Mesenchymal stem cell (in vitro differentiated cells and primary cell): Measurements from ENCODE around the gene NFASC.

Experiments used
- DNase-seq: peaks from one replicate; pipeline ENCODE4 v3.0.0-alpha.2; 2013
- H2AFZ ChIP-seq: one replicate; pipeline ENCODE4 v1.6.1; 2013; ENCODE audit warnings: low read depth, mild to moderate bottlenecking, control low read depth, inconsistent platforms, low read length, moderate library complexity
- H2AK5ac ChIP-seq: 2 replicates; pipeline ENCODE4 v1.6.1; 2013; ENCODE audit warnings: low read length, moderate library complexity, mild to moderate bottlenecking, inconsistent platforms; ENCODE audit not compliant: severe bottlenecking
- H2BK120ac ChIP-seq: one replicate; pipeline ENCODE4 v1.6.1; 2013; ENCODE audit warnings: low read depth, mild to moderate bottlenecking, inconsistent platforms, low read length, moderate library complexity
- H2BK12ac ChIP-seq, 2 experiments: one replicate each; pipeline ENCODE4 v1.6.1; 2013; ENCODE audit warnings: inconsistent platforms in 2 of 2, low read length in 2 of 2, mild to moderate bottlenecking in 2 of 2, moderate library complexity in 2 of 2, control low read depth in 1 of 2
- H2BK15ac ChIP-seq: one replicate; pipeline ENCODE4 v1.6.1; 2013; ENCODE audit warnings: mild to moderate bottlenecking, low read depth, inconsistent platforms; ENCODE audit not compliant: poor library complexity, severe bottlenecking
- H2BK5ac ChIP-seq: 2 replicates; pipeline ENCODE4 v1.6.1; 2013; ENCODE audit warnings: low read depth, mild to moderate bottlenecking, low read length, control low read depth, inconsistent platforms; ENCODE audit not compliant: poor library complexity, severe bottlenecking
- H3K14ac ChIP-seq, 2 experiments: one replicate each; pipeline ENCODE4 v1.6.1; 2013; ENCODE audit warnings: inconsistent platforms in 2 of 2, low read length in 2 of 2, control low read depth in 1 of 2, mild to moderate bottlenecking in 1 of 2, moderate library complexity in 1 of 2
- H3K18ac ChIP-seq, 2 experiments: one replicate each; pipeline ENCODE4 v1.6.1; 2013; ENCODE audit warnings: inconsistent platforms in 2 of 2, low read length in 2 of 2, control low read depth in 1 of 2, low read depth in 1 of 2, mild to moderate bottlenecking in 1 of 2
- H3K23ac ChIP-seq, 2 experiments: one replicate each; pipeline ENCODE4 v1.6.1; 2013; ENCODE audit warnings: inconsistent platforms in 2 of 2, low read length in 2 of 2, mild to moderate bottlenecking in 2 of 2, moderate library complexity in 2 of 2, control low read depth in 1 of 2
- H3K27ac ChIP-seq: 2 replicates; pipeline ENCODE4 v1.5.1; 2013; ENCODE audit warnings: mild to moderate bottlenecking, moderate library complexity, low read length, control low read depth, inconsistent platforms; ENCODE audit not compliant: poor library complexity, severe bottlenecking
- H3K27me3 ChIP-seq, 2 experiments: 2 replicates each; pipeline versions ENCODE4 v1.6.1 to v1.7.0; 2013; ENCODE audit warnings: low read length in 2 of 2, mild to moderate bottlenecking in 2 of 2, moderate library complexity in 2 of 2, control low read depth in 1 of 2, inconsistent platforms in 1 of 2; ENCODE audit not compliant: control insufficient read depth in 1 of 2, insufficient read depth in 1 of 2
- H3K36me3 ChIP-seq, 2 experiments: 2 replicates each; pipeline versions ENCODE4 v1.6.1 to v1.7.0; 2013; ENCODE audit warnings: low read length in 2 of 2, control low read depth in 1 of 2, inconsistent platforms in 1 of 2, low read depth in 1 of 2, mild to moderate bottlenecking in 1 of 2; ENCODE audit not compliant: insufficient read depth in 2 of 2, control insufficient read depth in 1 of 2
- H3K4ac ChIP-seq, 2 experiments: one replicate each; pipeline ENCODE4 v1.6.1; 2013; ENCODE audit warnings: inconsistent platforms in 2 of 2, low read length in 2 of 2, mild to moderate bottlenecking in 2 of 2, moderate library complexity in 2 of 2, control low read depth in 1 of 2, low read depth in 1 of 2
- H3K4me1 ChIP-seq: 2 replicates; pipeline ENCODE4 v1.6.1; 2013; ENCODE audit warnings: low read depth, low read length, control low read depth; ENCODE audit not compliant: control insufficient read depth, insufficient read depth
- H3K4me2 ChIP-seq: 2 replicates; pipeline ENCODE4 v1.6.1; 2013; ENCODE audit warnings: low read length, mild to moderate bottlenecking, inconsistent platforms; ENCODE audit not compliant: poor library complexity, severe bottlenecking
- H3K4me3 ChIP-seq, 2 experiments: 2 replicates each; pipeline versions ENCODE4 v1.5.1 to v1.7.0; 2013; ENCODE audit warnings: low read length in 2 of 2, mild to moderate bottlenecking in 2 of 2, control low read depth in 1 of 2, low read depth in 1 of 2; ENCODE audit not compliant: insufficient read depth in 1 of 2
- H3K79me1 ChIP-seq: replicated peaks from 2 replicates; pipeline ENCODE4 v1.6.1; 2013; ENCODE audit warnings: mild to moderate bottlenecking, control low read depth, low read length, inconsistent platforms; ENCODE audit not compliant: poor library complexity, severe bottlenecking
- H3K9ac ChIP-seq: 2 replicates; pipeline ENCODE4 v1.7.0; 2013; ENCODE audit warnings: mild to moderate bottlenecking, low read length, moderate library complexity
- H3K9me3 ChIP-seq: 2 replicates; pipeline ENCODE4 v1.7.0; 2013; ENCODE audit warnings: mild to moderate bottlenecking, low read length; ENCODE audit not compliant: control insufficient read depth
- H4K8ac ChIP-seq: one replicate; pipeline ENCODE4 v1.6.1; 2013; ENCODE audit warnings: inconsistent platforms, mild to moderate bottlenecking, low read length, moderate library complexity
- H4K91ac ChIP-seq: one replicate; pipeline ENCODE4 v1.6.1; 2013; ENCODE audit warnings: mild to moderate bottlenecking, low read length, inconsistent platforms
- WGBS: methylation state at CpG from one replicate; pipeline ENCODE4 v1.1.7; 2013; ENCODE audit warnings: mixed read lengths; 5-methylcytosine and 5-hydroxymethylcytosine counted together

NFASC gene

GRCh38 chr1:204921855-204922516 lies 51.3 kb downstream of the NFASC start:
- no peak overlapping the region for H3K18ac ChIP-seq
- H3K79me1 ChIP-seq: no peaks in the 10 kb centered on the region
- H3K23ac ChIP-seq: no peak overlapping the region
- no peak overlapping the region for H3K9ac ChIP-seq
- WGBS: 80% methylated on average over 13 of the region's 15 CpGs
- H2AFZ ChIP-seq: no peak overlapping the region
- no peak overlapping the region for H4K91ac ChIP-seq
- no peak overlapping the region for H2BK15ac ChIP-seq
- no peak overlapping the region for H2AK5ac ChIP-seq
- H3K4ac ChIP-seq: no peak overlapping the region
- no peak overlapping the region for H3K27ac ChIP-seq
- H3K27me3 ChIP-seq: peaks cover 0 to 39% of the 10 kb centered on the region in 2 experiments
- peaks cover 0 to 27% of the 10 kb centered on the region in 2 experiments for H3K36me3 ChIP-seq
- H2BK5ac ChIP-seq: no peak overlapping the region
- H2BK120ac ChIP-seq: no peak overlapping the region
- H3K4me1 ChIP-seq: peaks cover 4% of the 10 kb centered on the region
- no peak for DNase-seq
- H3K9me3 ChIP-seq: no peaks in the 10 kb centered on the region
- no peak overlapping the region for H3K14ac ChIP-seq
- no peak overlapping the region for H4K8ac ChIP-seq
- no peak overlapping the region for H2BK12ac ChIP-seq
- no peak overlapping the region for H3K4me2 ChIP-seq
- no peak overlapping the region for H3K4me3 ChIP-seq

GRCh38 chr1:204923201-204923600 lies 52.5 kb downstream of the NFASC start:
- no peak overlapping the region for H3K23ac ChIP-seq
- H3K4ac ChIP-seq: no peak overlapping the region
- no peak overlapping the region for H2AK5ac ChIP-seq
- H4K8ac ChIP-seq: no peak overlapping the region
- H3K27ac ChIP-seq: no peak overlapping the region
- H2AFZ ChIP-seq: no peak overlapping the region
- no peaks in the 10 kb centered on the region for H3K9me3 ChIP-seq
- WGBS: 38% methylated on average over 10 of the region's 10 CpGs
- H3K79me1 ChIP-seq: no peaks in the 10 kb centered on the region
- H2BK15ac ChIP-seq: no peak overlapping the region
- H3K14ac ChIP-seq: no peak overlapping the region
- no peak overlapping the region for H2BK12ac ChIP-seq
- DNase-seq: no peak
- H3K4me3 ChIP-seq: no peak overlapping the region
- H3K27me3 ChIP-seq: peaks cover 0 to 46% of the 10 kb centered on the region in 2 experiments
- no peak overlapping the region for H3K18ac ChIP-seq
- H2BK120ac ChIP-seq: no peak overlapping the region
- H2BK5ac ChIP-seq: no peak overlapping the region
- no peak overlapping the region for H4K91ac ChIP-seq
- peaks cover 0 to 34% of the 10 kb centered on the region in 2 experiments for H3K36me3 ChIP-seq
- H3K4me2 ChIP-seq: no peak overlapping the region
- H3K9ac ChIP-seq: no peak overlapping the region
- peaks cover 4% of the 10 kb centered on the region for H3K4me1 ChIP-seq

GRCh38 chr1:204923626-204924012 lies 53.0 kb downstream of the NFASC start:
- Histone ChIP-seq H3K4me3 (no peak overlapping the region), H3K18ac (no peak overlapping the region), H2AFZ (no peak overlapping the region), H3K4me2 (no peak overlapping the region), H4K91ac (no peak overlapping the region), H2BK12ac (no peak overlapping the region), H3K9ac (no peak overlapping the region), H3K27me3 (peaks cover 0 to 49% of the 10 kb centered on the region in 2 experiments), H2BK5ac (no peak overlapping the region), H4K8ac (no peak overlapping the region), H2AK5ac (no peak overlapping the region), H3K23ac (no peak overlapping the region), H2BK120ac (no peak overlapping the region), H3K27ac (no peak overlapping the region), H2BK15ac (no peak overlapping the region), H3K4me1 (peaks cover 4% of the 10 kb centered on the region), H3K79me1 (no peaks in the 10 kb centered on the region), H3K36me3 (peaks cover 0 to 36% of the 10 kb centered on the region in 2 experiments), H3K9me3 (no peaks in the 10 kb centered on the region), H3K14ac (no peak overlapping the region), H3K4ac (no peak overlapping the region)
- no peak for DNase-seq
- 63% methylated on average over 4 of the region's 4 CpGs for WGBS

- Histone ChIP-seq H3K4ac (no peak overlapping the region), H3K27ac (no peak overlapping the region), H3K79me1 (no peaks in the 10 kb centered on the region), H3K27me3 (peaks cover 0 to 50% of the 10 kb centered on the region in 2 experiments), H2BK120ac (no peak overlapping the region), H3K4me1 (peaks cover 4% of the 10 kb centered on the region), H3K4me2 (no peak overlapping the region), H3K18ac (no peak overlapping the region), H2BK5ac (no peak overlapping the region), H3K9ac (no peak overlapping the region), H2AK5ac (no peak overlapping the region), H3K14ac (no peak overlapping the region), H3K4me3 (no peak overlapping the region), H4K91ac (no peak overlapping the region), H3K36me3 (peaks cover 0 to 36% of the 10 kb centered on the region in 2 experiments), H2BK12ac (no peak overlapping the region), H4K8ac (no peak overlapping the region), H2BK15ac (no peak overlapping the region), H3K9me3 (no peaks in the 10 kb centered on the region), H3K23ac (no peak overlapping the region), H2AFZ (no peak overlapping the region)
- 23% methylated on average over 5 of the region's 5 CpGs for WGBS
- DNase-seq: no peak
Observed at GRCh38 chr1:204924013-204924759, 53.5 kb downstream of the NFASC start.
